GM12878 (cell line): ENCODE measurements around the gene FAM76A.

Experiments used
- ATF7 ChIP-seq: fragments of 450-650 bp; IDR thresholded peaks from 2 replicates; pipeline ENCODE4 v1.6.1; 2016; ENCODE audit warnings: low read depth, mild to moderate bottlenecking
- HDAC2 ChIP-seq: fragments of 200-600 bp; sonication (generic); IDR thresholded peaks from 2 replicates; pipeline ENCODE4 v1.6.1; 2017
- ZNF207 ChIP-seq: fragments of 450-650 bp; IDR thresholded peaks from 2 replicates; pipeline ENCODE4 v1.6.1; 2014; ENCODE audit warnings: antibody characterized with exemption, mild to moderate bottlenecking, borderline replicate concordance
- ZNF24 ChIP-seq: fragments of 450-650 bp; IDR thresholded peaks from 2 replicates; pipeline ENCODE4 v1.6.1; 2017; ENCODE audit warnings: antibody characterized with exemption, mild to moderate bottlenecking
- TF ChIP-seq, protein P1 (sequence below), 3 experiments: IDR thresholded peaks in 2 of 3; conservative IDR thresholded peaks in 1 of 3; 2 replicates each; pipeline ENCODE4 v1.5.1; 2011; ENCODE audit warnings: low read depth in 3 of 3, low read length in 3 of 3, mild to moderate bottlenecking in 3 of 3, control low read depth in 2 of 3, moderate library complexity in 2 of 3, inconsistent platforms in 1 of 3, mixed read lengths in 1 of 3; ENCODE audit not compliant: control insufficient read depth in 2 of 3, insufficient read depth in 1 of 3; ENCODE audit errors: extremely low read depth in 1 of 3

GRCh38 chr1:27713869-27714513, 11.8 kb upstream of the FAM76A start:
- TF ChIP-seq ATF7 (no peak), ZNF24 (no peak), HDAC2 (no peak), ZNF207 (no peak)
- TF ChIP-seq, protein P1, sequence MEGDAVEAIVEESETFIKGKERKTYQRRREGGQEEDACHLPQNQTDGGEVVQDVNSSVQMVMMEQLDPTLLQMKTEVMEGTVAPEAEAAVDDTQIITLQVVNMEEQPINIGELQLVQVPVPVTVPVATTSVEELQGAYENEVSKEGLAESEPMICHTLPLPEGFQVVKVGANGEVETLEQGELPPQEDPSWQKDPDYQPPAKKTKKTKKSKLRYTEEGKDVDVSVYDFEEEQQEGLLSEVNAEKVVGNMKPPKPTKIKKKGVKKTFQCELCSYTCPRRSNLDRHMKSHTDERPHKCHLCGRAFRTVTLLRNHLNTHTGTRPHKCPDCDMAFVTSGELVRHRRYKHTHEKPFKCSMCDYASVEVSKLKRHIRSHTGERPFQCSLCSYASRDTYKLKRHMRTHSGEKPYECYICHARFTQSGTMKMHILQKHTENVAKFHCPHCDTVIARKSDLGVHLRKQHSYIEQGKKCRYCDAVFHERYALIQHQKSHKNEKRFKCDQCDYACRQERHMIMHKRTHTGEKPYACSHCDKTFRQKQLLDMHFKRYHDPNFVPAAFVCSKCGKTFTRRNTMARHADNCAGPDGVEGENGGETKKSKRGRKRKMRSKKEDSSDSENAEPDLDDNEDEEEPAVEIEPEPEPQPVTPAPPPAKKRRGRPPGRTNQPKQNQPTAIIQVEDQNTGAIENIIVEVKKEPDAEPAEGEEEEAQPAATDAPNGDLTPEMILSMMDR (IDR thresholded peaks at IDR 0.05 in 2 of 3, conservative IDR thresholded peaks at IDR 0.05 in 1 of 3; ENCODE audit: control insufficient read depth in 2 of 3, extremely low read depth in 1 of 3, insufficient read depth in 1 of 3, low read depth in 3 of 3, low read length in 3 of 3): no peak
